Measurements from ENCODE around the gene HELZ. TPM values are rescaled to one million over a fixed set of nuclear protein-coding genes. Genes with fewer than 3 reads are reported as not detected.

HELZ gene
- total and polyA plus RNA-seq, 2 donors (not counting 1 experiment from before 2014, with no cell fraction given), result 10.4 to 97.8 TPM

DNA sequence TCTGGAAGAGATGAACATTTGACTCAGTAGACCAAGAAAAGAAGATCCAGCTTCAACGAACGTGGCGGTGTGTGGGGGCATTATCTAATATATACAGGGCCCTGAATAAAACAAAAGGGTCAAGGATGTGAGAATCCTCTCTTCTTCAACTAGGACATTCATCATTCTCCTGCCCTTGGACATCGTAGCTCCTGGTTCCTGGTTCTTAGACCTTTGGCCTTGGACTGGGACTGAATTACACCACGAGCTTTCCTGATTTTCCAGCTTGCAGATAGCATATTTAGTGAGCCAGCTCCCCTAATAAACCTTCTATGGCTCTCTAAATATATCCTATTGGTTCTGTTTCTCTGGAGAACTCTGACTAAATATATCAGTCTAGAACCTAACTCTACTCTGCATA lies 29.5 kb upstream of the HELZ start:
- no peak for TF ChIP-seq EZH2 (IDR thresholded peaks at IDR 0.05; ENCODE audit: borderline replicate concordance, insufficient read depth, low read depth, low read length, poor library complexity, severe bottlenecking)
- TF ChIP-seq, protein P1, sequence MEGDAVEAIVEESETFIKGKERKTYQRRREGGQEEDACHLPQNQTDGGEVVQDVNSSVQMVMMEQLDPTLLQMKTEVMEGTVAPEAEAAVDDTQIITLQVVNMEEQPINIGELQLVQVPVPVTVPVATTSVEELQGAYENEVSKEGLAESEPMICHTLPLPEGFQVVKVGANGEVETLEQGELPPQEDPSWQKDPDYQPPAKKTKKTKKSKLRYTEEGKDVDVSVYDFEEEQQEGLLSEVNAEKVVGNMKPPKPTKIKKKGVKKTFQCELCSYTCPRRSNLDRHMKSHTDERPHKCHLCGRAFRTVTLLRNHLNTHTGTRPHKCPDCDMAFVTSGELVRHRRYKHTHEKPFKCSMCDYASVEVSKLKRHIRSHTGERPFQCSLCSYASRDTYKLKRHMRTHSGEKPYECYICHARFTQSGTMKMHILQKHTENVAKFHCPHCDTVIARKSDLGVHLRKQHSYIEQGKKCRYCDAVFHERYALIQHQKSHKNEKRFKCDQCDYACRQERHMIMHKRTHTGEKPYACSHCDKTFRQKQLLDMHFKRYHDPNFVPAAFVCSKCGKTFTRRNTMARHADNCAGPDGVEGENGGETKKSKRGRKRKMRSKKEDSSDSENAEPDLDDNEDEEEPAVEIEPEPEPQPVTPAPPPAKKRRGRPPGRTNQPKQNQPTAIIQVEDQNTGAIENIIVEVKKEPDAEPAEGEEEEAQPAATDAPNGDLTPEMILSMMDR (IDR thresholded peaks at IDR 0.05), result no peak
- H3K27me3 Mint-ChIP-seq, result no peaks in the 10 kb centered on the region
- Histone ChIP-seq H4K20me1 (ENCODE audit: control insufficient read depth, insufficient read depth, low read length, poor library complexity, severe bottlenecking) (no peaks in the 10 kb centered on the region), H3K4me3 (ENCODE audit: control extremely low read depth in 1 of 5, extremely low read depth in 1 of 5, insufficient read depth in 1 of 5, low read depth in 2 of 5, low read length in 4 of 5) (no peak overlapping the region), H2AFZ (ENCODE audit: insufficient read depth, low read depth, low read length, poor library complexity, severe bottlenecking) (no peak overlapping the region), H3K27ac (ENCODE audit: low read length in 2 of 2) (no peak overlapping the region), H3K9ac (ENCODE audit: low read length) (no peak overlapping the region), H3K36me3 (replicated peaks in 1 of 2; ENCODE audit: control extremely low read depth in 1 of 2, control insufficient read depth in 1 of 2, extremely low read depth in 1 of 2, insufficient read depth in 2 of 2, low read length in 1 of 2) (no peaks in the 10 kb centered on the region), H3K4me1 (ENCODE audit: control insufficient read depth in 2 of 2, insufficient read depth in 2 of 2, low read length in 2 of 2) (no peaks in the 10 kb centered on the region), H3K9me3 (ENCODE audit: control extremely low read depth in 1 of 3, control insufficient read depth in 2 of 3, insufficient read depth in 1 of 3, low read length in 2 of 3) (no peaks in the 10 kb centered on the region), H3K4me2 (replicated peaks; ENCODE audit: low read depth, low read length, poor library complexity, severe bottlenecking) (no peak overlapping the region), H3K27me3 (replicated peaks in 1 of 4; ENCODE audit: control extremely low read depth in 1 of 4, control insufficient read depth in 3 of 4, insufficient read depth in 4 of 4, low read length in 3 of 4) (no peaks in the 10 kb centered on the region), H3K79me2 (ENCODE audit: control insufficient read depth, insufficient read depth, low read length) (no peaks in the 10 kb centered on the region)
- ATAC-seq (ENCODE audit: low read depth), result no peak
- H3K27ac Mint-ChIP-seq, result no peak overlapping the region
- no CpG with 5 or more reads among the region's 5 CpGs for WGBS (ENCODE audit: insufficient coverage)
- DNase-seq, result no peak
- intact Hi-C loops (cut with micrococcal nuclease), result no loop called here
- ChIA-PET POLR2A (no interaction called here), CTCF (no interaction called here)
- no peaks in the 10 kb centered on the region for H3K4me1 Mint-ChIP-seq
- H3K4me3 Mint-ChIP-seq, result no peak overlapping the region
- no peaks in the 10 kb centered on the region for H3K9me3 Mint-ChIP-seq (ENCODE audit: insufficient read depth)

DNA sequence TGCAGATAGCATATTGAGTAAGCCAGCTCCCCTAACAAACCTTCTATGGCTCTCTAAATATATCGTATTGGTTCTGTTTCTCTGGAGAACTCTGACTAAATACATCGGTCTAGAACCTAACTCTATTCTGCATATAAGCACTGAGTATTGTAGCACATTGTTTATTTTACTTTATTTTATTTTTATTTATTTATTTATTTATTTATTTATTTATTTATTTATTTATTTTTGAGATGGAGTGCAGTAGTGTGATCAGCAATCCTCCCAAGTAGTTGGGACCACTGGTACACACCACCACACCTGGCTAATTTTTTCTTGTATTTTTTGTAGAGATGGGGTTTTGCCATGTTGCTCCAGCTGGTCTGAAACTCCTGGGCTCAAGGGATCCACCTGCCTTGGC lies 28.9 kb upstream of the HELZ start:
- H3K27me3 ChIP-seq (replicated peaks in 1 of 4; ENCODE audit: control extremely low read depth in 1 of 4, control insufficient read depth in 3 of 4, insufficient read depth in 4 of 4, low read length in 3 of 4), result no peaks in the 10 kb centered on the region
- no peak overlapping the region for H3K4me3 ChIP-seq (ENCODE audit: control extremely low read depth in 1 of 5, extremely low read depth in 1 of 5, insufficient read depth in 1 of 5, low read depth in 2 of 5, low read length in 4 of 5)
- no peaks in the 10 kb centered on the region for H3K4me1 Mint-ChIP-seq
- no peak overlapping the region for H2AFZ ChIP-seq (ENCODE audit: insufficient read depth, low read depth, low read length, poor library complexity, severe bottlenecking)
- no peak overlapping the region for H3K4me3 Mint-ChIP-seq
- TF ChIP-seq, protein P1 (IDR thresholded peaks at IDR 0.05), result no peak
- no peak for TF ChIP-seq EZH2 (IDR thresholded peaks at IDR 0.05; ENCODE audit: borderline replicate concordance, insufficient read depth, low read depth, low read length, poor library complexity, severe bottlenecking)
- no peak for ATAC-seq (ENCODE audit: low read depth)
- H3K27ac ChIP-seq (ENCODE audit: low read length in 2 of 2), result no peak overlapping the region
- H3K36me3 ChIP-seq (replicated peaks in 1 of 2; ENCODE audit: control extremely low read depth in 1 of 2, control insufficient read depth in 1 of 2, extremely low read depth in 1 of 2, insufficient read depth in 2 of 2, low read length in 1 of 2), result no peaks in the 10 kb centered on the region
- H3K79me2 ChIP-seq (ENCODE audit: control insufficient read depth, insufficient read depth, low read length), result no peaks in the 10 kb centered on the region
- H3K4me2 ChIP-seq (replicated peaks; ENCODE audit: low read depth, low read length, poor library complexity, severe bottlenecking), result no peak overlapping the region
- DNase-seq, result no peak
- H3K27me3 Mint-ChIP-seq, result no peaks in the 10 kb centered on the region
- no peak overlapping the region for H3K9ac ChIP-seq (ENCODE audit: low read length)
- ChIA-PET CTCF (no interaction called here), POLR2A (no interaction called here)
- H4K20me1 ChIP-seq (ENCODE audit: control insufficient read depth, insufficient read depth, low read length, poor library complexity, severe bottlenecking), result no peaks in the 10 kb centered on the region
- WGBS (ENCODE audit: insufficient coverage), result no CpG with 5 or more reads among the region's 2 CpGs
- no peaks in the 10 kb centered on the region for H3K4me1 ChIP-seq (ENCODE audit: control insufficient read depth in 2 of 2, insufficient read depth in 2 of 2, low read length in 2 of 2)
- H3K9me3 ChIP-seq (ENCODE audit: control extremely low read depth in 1 of 3, control insufficient read depth in 2 of 3, insufficient read depth in 1 of 3, low read length in 2 of 3), result no peaks in the 10 kb centered on the region
- intact Hi-C loops (cut with micrococcal nuclease), result no loop called here
- H3K27ac Mint-ChIP-seq, result no peak overlapping the region
- no peaks in the 10 kb centered on the region for H3K9me3 Mint-ChIP-seq (ENCODE audit: insufficient read depth)

All from B cell (primary cell).